HK-2 (cell line): Measurements from ENCODE around the gene AGBL2.
"Not testable (repeated sequence)": the region's sequence is repeated elsewhere in the genome, so short reads cannot be mapped to it uniquely, and the experiment has no call there.

Experiments used
- DNase-seq: peaks from one replicate; pipeline ENCODE4 v3.0.0-alpha.2; 2018; ENCODE audit not compliant: unreplicated experiment

Gene AGBL2, protein sequence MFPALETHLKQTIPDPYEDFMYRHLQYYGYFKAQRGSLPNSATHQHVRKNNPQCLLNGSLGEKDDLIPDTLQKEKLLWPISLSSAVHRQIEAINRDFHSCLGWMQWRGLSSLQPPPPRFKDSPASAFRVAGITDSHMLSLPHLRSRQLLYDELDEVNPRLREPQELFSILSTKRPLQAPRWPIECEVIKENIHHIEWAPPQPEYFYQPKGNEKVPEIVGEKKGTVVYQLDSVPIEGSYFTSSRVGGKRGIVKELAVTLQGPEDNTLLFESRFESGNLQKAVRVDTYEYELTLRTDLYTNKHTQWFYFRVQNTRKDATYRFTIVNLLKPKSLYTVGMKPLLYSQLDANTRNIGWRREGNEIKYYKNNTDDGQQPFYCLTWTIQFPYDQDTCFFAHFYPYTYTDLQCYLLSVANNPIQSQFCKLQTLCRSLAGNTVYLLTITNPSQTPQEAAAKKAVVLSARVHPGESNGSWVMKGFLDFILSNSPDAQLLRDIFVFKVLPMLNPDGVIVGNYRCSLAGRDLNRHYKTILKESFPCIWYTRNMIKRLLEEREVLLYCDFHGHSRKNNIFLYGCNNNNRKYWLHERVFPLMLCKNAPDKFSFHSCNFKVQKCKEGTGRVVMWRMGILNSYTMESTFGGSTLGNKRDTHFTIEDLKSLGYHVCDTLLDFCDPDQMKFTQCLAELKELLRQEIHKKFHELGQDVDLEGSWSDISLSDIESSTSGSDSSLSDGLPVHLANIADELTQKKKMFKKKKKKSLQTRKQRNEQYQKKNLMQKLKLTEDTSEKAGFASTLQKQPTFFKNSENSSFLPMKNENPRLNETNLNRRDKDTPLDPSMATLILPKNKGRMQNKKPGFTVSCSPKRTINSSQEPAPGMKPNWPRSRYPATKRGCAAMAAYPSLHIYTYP

DNA sequence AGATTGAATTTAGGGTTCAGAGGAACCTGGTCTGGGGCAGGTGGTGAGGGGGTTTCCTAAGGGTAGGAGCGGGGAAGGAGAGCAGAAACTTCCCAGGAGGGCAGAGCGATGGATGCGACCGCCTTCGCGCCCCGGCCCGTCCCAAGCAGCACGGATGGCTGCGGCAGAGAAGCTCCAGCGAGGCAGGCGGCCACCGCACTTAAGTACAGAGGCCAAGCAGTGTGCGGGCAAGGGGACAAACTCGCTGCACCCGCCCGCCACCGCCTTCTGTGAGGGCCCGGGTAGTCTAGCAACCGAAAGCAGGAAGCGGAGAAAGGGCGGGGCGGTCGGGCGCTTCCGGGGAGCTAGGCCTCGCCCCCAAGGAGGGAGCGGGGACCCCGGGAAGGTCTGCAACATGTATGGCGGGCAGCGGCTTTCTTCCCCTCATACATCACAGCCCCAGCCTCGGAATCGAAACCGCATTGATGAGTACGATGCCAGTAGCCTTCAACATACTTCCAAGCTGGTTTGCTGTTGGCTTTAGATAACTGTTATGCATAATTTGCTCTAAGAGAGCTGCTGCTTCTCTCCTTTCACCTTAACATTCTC is at the start of gene AGBL2:
AGBL2 (minus strand) TSS at position 288 of the 588 bp plus-strand sequence. CDS start 719 bp downstream, outside the sequence.
- peak; percentile 71 for DNase-seq

DNA sequence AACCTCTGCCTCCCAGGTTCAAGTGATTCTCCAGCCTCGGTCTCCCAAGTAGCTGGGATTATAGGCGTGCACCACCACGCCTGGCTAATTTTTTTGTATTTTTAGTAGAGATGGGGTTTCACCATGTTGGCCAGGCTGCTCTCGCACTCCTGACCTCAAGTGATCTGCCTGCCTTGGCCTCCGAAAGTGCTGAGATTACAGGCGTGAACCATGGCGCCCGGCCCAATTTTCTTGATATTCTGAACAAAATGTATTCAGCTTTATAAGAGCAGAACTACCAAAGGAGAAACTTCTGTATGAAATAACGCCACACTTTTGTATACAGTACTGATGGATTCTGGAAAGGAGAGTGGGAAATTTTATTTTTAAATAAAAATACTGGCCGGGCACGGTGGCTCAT is 44.1 kb upstream of the AGBL2 start:
- DNase-seq, result not testable (repeated sequence)

DNA sequence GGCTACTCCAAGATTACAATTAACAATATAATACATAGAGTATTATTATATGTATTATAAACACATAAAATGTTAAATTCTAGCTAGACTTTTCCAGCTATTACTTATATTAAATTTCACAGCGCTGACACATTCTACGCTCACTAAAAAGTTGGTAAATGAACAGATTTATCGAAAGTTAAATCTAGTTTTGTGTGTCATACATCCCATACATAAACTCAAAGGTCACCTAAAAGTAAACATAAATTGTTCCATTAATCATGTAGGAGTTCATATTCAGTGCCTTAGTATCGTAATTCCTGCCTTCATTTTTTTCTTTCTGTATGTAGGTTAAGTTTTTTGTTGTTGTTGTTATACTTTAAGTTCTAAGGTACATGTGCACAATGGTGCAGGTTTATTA is 41.0 kb upstream of the AGBL2 start:
- DNase-seq, result no peak

DNA sequence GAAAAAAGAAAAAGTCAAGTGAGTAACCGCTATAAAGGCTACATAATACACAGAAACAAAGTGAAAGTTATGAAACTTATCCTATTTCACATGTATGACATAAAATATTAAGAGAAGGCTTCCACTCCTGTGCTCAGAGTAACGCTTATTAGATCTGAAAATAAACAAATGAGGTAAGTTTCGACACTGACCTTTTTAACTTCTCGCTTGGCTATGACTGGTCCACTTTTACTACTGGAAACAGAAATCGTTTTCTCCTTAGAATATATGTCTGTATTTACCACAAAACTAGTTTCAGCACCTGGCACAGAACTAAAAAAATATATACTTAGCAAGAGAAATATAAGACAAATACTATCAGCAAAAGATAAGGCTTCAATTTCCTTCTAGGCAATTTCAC is 35.6 kb upstream of the AGBL2 start:
- no peak for DNase-seq

DNA sequence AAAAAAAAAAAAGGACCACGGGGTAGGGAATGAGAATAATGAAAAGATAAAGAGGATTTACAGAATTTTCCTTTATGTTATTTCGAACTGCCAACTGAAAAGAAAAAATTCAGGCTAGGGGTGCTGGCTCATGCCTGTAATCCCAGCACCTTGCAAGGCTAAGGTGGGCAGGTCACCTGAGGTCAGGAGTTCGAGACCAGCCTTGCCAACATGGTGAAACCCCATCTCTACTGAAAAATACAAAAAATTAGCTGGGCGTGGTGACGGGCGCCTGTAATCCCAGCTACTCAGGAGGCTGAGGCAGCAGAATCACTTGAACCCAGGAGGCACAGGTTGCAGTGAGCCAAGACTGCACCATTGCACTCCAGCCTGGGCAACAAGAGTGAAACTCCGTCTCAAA is 27.3 kb upstream of the AGBL2 start:
- not testable (repeated sequence) for DNase-seq

DNA sequence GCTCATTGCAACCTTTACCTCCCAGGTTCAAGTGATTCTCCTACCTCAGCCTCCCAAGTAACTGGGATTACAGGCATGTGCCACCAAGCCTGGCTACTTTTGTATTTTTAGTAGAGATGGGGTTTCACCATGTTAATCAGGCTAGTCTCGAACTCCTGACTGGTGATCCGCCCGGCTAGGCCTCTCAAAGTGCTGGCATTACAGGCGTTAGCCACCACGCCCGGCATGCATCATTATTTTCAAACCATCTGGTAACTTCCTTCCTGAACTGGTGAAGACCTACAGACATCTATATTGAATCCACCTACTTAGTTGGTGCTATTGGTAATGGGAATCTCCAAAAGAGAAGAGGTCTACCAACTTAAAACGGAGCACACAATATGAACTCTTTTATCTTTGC is 22.6 kb upstream of the AGBL2 start:
- not testable (repeated sequence) for DNase-seq

DNA sequence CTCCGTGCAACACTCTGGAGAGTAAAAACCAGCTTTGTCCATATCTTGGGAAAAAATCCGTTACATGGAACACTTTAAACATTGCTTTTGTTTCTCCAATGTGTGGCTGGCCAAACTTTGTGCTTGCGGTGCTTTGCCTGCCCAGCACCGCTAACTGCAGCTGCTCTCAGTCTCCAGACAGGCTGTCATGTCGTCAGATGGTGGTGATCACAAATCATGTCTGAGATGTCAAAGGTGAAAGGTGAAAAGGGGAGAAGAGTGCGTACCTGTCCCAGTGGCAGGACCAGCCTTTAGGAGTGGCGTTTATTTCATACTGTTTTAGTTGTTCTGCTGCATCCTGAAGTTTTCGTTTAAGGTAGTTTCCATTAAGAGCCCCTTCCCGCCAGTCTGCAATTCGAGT is 17.1 kb upstream of the AGBL2 start:
- no peak for DNase-seq

DNA sequence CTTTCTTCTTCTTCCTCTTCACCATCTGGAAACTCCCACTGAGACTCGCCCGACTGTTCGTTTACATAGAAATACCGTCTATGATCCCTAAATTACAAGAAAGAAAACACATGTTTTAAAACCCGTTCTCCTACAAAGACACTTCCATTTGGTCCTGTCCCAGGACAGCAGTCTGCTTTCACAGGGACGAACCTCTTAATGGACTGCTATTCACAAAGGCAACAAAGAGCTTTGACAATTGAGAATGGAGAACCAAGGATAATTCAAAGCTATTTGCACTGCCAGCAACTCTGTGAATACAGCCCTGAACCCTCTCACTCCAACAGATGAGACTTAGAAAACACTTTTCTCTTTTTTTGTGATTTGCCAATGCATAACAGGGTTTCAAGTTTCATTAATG is 16.3 kb upstream of the AGBL2 start:
- DNase-seq, result no peak

DNA sequence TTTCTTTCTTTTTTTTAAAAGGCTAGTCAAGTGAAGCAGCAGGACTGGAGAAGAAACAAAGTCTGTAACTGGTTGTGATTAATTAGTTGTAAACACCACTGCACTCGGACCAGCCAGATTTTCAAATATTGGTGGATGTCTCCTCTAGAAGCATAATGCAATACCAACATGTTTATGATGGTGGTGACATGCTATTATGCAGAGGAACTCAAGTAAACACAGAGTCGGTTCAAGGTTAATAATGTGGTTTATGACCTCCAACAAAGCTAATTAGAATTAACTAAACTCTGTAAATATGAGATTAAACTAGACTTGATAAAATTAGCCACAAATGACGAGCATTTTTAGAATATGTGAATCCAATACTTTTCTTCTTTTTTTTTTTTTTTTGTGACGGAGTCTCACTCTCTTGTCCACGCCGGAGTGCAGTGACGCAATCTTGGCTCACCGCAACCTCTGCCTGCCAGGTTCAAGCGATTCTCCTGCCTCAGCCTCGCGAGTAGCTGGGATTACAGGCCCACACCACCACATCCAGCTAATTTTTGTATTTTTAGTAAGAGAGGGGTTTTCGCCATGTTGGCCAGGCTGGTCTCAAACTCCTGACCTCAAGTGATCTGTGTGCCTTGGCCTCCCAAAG is 11.8 kb upstream of the AGBL2 start:
- no peak for DNase-seq

DNA sequence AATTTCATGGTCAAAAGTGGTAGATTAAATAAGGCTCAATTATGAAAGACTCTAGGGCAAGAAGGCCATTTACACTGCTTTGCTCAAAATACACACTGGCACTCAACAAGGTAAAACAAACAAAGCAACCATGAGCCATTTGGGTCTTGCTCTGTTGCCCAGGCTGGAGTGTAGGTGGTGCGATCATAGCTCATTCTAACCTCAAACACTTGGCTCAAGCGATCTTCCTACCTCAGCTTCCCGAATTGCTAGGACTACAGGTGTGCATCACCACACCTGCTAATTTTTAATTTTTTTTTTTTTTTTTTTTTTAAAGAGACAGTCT is 10.9 kb upstream of the AGBL2 start:
- no peak for DNase-seq

DNA sequence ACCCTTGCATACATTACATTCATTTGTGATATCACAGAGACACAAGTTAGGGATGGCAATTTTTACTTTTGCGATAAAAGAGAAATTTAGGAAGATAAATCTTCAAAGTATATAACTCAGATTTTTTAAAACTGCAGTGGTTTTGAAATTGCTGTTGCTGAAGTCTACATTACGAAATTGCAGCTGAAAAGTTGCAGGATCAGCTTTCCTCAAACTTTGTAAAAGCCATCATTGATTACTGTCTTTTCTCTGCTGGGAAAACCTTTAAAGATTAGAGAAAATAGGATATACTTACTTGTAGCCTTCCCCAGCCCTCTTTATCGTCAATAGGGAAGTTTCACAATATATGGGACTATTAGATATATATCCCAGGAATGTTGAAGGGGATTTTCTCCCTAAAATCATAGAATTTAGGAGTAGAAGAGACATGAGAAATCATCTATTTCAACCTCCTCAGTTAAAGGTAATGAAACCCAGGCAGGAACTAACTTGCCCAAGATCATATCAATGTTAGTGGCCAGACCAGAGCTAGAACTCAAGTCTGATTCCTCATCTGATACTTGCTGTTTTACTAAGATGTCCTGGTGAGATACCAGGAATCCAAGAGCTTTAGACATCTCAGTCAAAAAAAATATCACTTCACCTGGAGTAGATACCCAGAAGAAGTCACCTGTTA is 10.4 kb upstream of the AGBL2 start:
- DNase-seq, result no peak

DNA sequence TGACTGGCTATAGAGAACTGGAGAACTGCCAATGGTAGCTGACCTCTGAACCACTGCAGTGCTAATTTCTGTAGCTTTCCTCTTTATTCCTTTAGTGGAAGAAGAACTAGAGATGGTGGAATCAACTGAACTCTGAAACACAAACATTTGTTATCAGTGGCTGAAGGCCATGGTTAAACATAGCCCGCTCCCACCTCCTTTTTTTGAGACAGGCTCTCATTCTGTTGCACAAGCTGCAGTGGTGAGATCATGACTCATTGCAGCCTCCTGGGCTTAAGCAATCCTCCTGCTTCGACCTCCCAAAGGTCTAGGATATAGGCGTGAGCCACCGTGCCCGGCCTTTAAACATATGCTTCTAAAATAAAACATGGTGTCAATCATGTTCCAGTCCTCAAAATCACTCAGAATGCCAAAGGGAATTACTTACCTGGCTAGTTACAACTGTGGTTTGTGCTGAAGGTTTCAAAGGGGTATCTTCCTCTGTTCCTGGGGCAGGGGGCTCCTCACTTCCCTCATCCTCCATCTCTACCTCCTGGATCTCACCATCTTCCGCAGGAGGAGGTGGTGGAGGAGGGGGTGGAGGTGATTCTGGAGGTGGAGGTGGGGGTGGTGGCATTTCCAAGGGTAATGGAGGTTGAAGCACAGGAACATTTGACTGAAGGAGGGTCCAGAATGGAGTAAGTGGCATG is 9.0 kb upstream of the AGBL2 start:
- DNase-seq, result no peak

DNA sequence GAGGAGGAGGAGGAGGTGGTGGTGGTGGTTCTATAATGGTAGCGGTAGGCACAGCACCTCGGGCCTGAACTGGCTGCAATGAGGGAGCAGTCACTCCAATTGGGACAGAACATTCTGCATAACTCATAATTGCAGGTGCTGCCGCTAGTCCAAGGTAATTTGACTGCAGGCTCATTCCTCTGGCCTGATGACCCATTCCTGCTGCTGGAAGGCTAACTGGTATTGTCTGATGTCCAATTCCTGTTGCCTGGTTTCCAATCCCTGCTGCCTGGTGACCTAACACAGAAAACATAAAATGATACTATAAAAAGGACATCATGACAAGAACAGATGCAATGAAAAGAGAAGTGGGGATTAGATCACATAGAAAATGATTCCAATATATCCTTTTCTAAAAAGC is 7.9 kb upstream of the AGBL2 start:
- no peak for DNase-seq

DNA sequence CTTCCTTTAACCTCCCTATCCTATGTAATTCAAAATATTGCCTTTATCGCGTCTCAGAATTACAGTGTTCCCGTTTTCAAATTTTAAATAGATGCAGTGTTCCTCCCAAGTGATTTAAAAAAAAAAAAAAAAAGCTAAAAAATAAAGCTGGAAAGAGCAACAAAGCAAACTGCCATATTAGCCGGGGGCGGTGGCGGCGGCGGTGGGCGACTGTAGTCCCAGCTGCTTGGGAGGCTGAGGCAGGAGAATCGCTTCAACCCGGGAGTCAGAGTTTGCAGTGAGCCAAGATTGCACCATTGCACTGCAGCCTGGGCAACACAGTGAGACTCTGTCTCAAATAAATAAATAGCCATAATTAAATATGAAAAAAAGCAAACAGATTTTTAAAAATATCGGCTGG is 5.5 kb upstream of the AGBL2 start:
- DNase-seq, result no peak

DNA sequence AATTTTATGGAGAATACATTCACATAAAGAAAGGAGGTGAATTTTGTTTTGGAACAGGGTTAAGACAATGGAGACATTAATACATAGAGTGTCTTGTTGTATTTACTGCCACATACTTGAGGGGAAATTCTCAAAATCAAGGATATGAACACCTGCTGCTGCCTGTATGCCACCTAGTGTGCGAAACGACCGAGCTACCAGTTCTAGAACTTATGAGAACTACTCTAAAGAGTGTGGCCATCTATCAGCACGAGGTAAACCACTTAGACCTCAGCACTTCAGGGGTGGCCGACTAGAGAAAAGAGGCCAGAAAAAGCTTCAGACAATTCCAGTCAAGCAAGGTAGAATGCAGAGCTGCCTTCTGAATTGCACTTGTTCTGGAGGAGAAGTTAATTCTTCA is 1.5 kb upstream of the AGBL2 start:
- no peak for DNase-seq

DNA sequence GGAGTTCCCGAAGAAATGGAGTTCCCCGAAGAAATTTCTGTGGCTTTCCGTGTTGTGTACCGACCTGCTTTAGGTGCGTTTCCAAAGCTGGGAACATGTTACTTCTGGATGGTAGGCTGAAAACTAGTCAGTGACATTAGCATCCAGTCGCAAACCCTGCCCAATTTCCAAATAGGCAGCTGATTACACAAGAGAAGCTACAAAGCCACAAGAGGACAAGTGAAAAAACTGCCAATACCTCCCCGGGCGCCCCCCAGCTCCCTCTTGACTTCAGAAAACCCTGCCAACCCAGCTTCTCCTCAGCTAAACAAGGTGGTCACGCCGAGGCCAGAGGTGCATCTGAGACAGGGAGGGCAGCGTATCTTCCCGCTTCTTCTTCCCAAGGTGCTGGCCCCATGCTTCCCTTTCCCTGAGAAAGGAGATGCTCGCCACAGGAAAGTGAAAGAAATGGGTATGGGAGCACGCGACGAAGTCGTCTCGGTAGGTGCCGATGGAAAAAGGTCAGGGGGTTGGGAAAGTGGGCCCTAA is 551 bp downstream of the AGBL2 start:
- peak; percentile 15 for DNase-seq

DNA sequence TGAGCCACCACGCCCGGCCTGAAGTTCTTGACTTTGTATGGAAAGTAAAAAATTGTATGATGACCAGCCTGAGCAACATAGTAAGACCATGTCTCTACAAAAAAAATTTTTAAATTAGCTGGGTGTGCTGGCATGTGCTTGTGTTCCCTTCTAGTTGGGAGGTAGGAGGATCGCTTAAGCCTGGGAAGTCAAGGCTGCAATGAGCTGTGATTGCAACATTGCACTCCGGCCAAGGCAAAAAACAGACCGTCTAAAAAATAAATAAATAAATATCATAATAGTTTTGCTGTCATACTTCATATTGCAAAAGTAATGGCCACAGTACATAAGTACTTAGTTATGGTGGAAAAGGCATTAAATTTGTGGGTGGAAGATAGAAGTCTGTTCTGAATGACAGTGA is 3.4 kb downstream of the AGBL2 start:
- DNase-seq, result no peak

DNA sequence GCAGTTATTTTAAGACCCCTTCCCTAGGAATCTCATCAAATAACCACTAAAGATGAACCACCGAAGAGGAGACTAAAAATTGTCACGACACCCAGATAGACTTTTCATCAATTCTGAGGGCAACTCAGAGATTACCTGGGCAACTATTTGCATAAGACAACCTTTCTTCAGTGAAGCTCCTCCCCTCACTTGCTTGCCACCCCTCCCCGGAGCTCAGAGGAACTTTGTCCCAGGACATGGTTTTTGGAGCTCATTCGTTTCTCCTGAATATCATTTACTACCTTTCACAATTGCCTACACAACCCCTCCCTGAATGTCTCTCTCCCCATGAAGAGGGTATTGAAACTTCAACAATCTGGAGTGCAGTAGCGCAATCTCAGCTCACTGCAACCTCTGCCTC is 3.9 kb downstream of the AGBL2 start:
- no peak for DNase-seq

DNA sequence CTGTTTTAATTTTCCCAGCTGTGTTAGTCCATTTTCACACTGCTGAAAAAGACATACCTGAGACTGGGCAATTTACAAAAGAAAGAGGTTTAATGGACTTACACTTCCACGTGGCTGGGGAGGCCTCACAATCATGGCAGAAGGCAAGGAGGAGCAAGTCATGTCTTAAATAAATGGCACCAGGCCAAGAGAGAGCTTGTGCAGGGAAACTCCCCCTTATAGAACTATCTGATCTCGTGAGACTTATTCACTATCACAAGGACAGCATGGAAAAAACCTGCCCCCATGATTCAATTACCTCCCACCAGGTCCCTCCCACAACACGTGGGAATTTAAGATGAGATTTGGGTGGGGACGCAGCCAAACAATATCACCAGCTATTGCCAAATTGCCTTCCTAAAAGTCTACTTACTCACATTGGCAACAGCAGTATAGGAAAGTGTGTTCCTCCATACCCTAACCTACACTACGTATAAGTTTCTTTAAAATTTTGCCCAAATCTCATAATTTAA is 7.8 kb downstream of the AGBL2 start:
- not testable (repeated sequence) for DNase-seq

DNA sequence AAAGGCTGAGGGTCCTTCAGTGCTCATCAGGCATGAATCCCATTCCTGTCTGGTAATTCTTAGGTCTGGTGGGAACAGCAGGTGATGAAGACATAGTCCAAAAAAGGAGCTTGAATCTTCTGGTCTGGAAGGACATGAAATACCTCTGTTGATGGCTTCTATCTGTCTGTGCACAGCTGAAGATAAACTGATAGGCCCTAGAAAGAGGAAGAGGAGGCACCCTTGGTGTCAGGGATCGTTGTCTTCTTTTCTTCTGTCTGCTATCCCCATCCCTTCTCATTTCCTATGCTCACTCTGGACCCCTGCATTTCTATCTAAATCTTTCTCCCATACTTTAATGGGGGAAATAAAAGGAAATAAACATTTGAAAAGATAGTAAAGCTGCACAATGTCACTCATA is 9.4 kb downstream of the AGBL2 start:
- DNase-seq, result no peak

DNA sequence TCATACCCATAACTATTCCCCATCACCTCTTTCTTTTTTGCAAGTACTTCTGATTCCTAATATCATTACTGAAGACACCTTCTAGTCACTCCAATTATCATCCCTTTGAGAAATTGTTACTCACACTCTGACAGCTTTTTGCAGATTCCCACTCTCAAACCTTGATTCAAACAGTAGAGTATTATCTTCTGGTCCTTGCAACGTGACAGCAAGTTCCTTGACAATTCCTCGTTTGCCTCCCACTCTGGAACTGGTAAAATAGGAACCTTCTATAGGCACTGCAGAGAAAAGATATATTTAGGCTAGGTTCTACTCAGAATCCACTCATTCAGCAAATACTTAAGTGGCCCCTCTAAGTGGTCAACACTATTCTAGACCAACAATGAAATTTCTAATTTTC is 23.2 kb downstream of the AGBL2 start:
- DNase-seq, result no peak
